GM21786 (cell line): ENCODE data around the gene TPK1.
A peak's percentile ranks its signal among the peaks of the same experiment; 100 is the strongest.

Source experiments
- ATAC-seq: cut with Tn5 transposase; IDR thresholded peaks from one replicate; pipeline ENCODE4 v1.9.1; 2021; ENCODE audit not compliant: unreplicated experiment

Gene TPK1

GRCh38 chr7:144534196-144534595, 301.7 kb downstream of the TPK1 start:
- no peak for ATAC-seq

GRCh38 chr7:144531181-144531580, 304.7 kb downstream of the TPK1 start:
- ATAC-seq, result no peak

- peak; percentile 99 for ATAC-seq
These were observed 306.5 kb downstream of the TPK1 start for GRCh38 chr7:144529269-144529926.

- ATAC-seq, result no peak
These were observed 307.3 kb downstream of the TPK1 start for GRCh38 chr7:144528536-144529045.

GRCh38 chr7:144527051-144527471, 308.8 kb downstream of the TPK1 start:
- no peak for ATAC-seq

GRCh38 chr7:144525956-144526355, 309.9 kb downstream of the TPK1 start:
- ATAC-seq, result no peak

- ATAC-seq, result no peak
These were observed 311.6 kb downstream of the TPK1 start for GRCh38 chr7:144524271-144524670.

- ATAC-seq, result no peak
These were observed 312.2 kb downstream of the TPK1 start for GRCh38 chr7:144523621-144524020.

- no peak for ATAC-seq
These were observed 315.9 kb downstream of the TPK1 start for GRCh38 chr7:144519925-144520324.

- ATAC-seq, result no peak
These were observed 317.5 kb downstream of the TPK1 start for GRCh38 chr7:144518360-144518759.

- ATAC-seq, result no peak
These were observed 318.1 kb downstream of the TPK1 start for GRCh38 chr7:144517749-144518148.

GRCh38 chr7:144516729-144517525, 318.9 kb downstream of the TPK1 start:
- no peak for ATAC-seq

- no peak for ATAC-seq
These were observed 322.5 kb downstream of the TPK1 start for GRCh38 chr7:144513334-144513733.

- ATAC-seq, result no peak
These were observed 325.2 kb downstream of the TPK1 start for GRCh38 chr7:144510621-144511020.

- peak; percentile 91 for ATAC-seq
These were observed 327.2 kb downstream of the TPK1 start for GRCh38 chr7:144508702-144509101.

- no peak for ATAC-seq
These were observed 332.6 kb downstream of the TPK1 start for GRCh38 chr7:144503215-144503614.

GRCh38 chr7:144500225-144500624, 335.6 kb downstream of the TPK1 start:
- ATAC-seq, result no peak

- ATAC-seq, result no peak
These were observed 338.6 kb downstream of the TPK1 start for GRCh38 chr7:144497282-144497681.

- ATAC-seq, result no peak
These were observed 341.5 kb downstream of the TPK1 start for GRCh38 chr7:144494355-144494754.

- ATAC-seq, result no peak
These were observed 346.3 kb downstream of the TPK1 start for GRCh38 chr7:144489504-144489903.

GRCh38 chr7:144488977-144489376, 346.9 kb downstream of the TPK1 start:
- no peak for ATAC-seq

GRCh38 chr7:144487901-144488300, 348.0 kb downstream of the TPK1 start:
- ATAC-seq, result no peak
